GM10266 (cell line): ENCODE measurements around the gene WDR45.
A peak's percentile ranks its signal among the peaks of the same experiment; 100 is the strongest.
"Not testable (repeated sequence)": the region's sequence is repeated elsewhere in the genome, so short reads cannot be mapped to it uniquely, and the experiment has no call there.

Source experiments
- DNase-seq: peaks from one replicate; pipeline ENCODE4 v3.0.0; 2012; ENCODE audit errors: extremely low spot score
- TF ChIP-seq, protein P1 (sequence below): IDR thresholded peaks from 2 replicates; pipeline ENCODE4 v1.5.1; 2012; ENCODE audit warnings: mild to moderate bottlenecking, low read depth; ENCODE audit not compliant: control insufficient read depth, insufficient read depth; ENCODE audit errors: missing control alignments

Gene WDR45

DNA sequence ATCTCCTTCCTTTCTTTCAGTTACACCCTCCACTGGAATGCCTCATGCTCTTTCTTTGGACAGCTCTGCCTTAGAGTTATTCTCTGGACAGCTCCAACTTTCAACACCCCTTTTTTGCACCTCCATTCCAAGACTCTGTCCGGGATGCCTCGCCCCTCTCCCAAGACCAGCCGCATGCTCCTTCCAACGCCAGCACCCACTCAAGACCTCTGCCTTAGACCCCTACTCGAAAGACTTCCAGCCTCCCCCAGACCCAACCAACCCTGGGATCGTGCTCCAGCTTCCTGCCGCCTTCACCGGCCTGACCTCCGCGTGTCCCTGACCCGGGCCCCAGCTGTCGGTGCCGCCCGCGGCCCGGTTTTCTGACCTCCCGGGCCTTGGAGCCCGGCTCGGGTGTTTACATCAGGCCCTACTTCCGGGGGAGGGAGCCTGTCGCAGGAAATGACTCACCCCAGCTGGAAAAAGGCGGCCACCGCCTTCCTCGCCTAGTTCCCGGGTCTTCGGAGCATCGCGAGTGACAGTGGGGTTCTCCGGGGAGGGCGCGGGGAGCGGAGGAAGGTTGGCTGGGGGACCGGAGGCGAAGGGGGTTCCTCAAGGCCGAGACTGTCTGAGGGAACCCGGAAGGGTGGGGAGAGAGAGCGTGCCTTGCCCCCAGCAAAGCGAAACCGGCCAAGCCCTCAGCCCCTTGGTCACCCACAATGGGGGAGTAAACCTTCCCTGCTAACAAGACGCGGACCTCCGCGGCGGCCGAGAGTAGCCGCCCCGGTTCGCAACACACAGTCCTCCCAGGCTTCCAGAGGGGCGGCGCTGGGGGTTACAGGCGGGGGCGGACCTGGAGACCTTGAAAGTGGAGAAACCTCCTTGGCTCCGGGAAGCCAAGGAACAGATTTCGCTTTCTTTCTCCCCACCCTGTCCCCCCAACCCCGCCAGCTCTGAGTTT, at the start of gene WDR45:
Gene WDR45 (minus strand): TSS at position 399 of the 940 bp plus-strand sequence. CDS start 1,792 bp downstream, outside the sequence.
- peak; percentile 74 for DNase-seq

DNA sequence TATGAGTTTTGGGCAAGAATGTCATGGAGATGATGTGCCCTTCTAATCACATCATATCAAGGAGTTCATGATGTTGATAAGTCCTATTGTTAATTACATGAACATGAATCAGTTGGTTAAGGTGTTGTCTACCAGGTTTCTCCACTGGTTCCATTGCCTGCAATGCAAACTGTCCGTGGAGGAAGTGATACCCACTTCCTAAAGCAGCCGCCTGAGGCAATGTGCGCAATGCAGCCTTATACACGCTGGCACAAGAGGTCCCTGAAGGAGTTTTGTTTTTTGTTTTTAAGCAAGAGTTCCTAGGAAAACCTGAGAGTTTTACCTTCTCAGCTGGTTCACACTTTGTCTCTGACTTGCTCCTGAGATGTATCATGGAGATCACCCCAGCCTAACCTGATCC, 49.7 kb upstream of the WDR45 start:
- TF ChIP-seq, protein P1, sequence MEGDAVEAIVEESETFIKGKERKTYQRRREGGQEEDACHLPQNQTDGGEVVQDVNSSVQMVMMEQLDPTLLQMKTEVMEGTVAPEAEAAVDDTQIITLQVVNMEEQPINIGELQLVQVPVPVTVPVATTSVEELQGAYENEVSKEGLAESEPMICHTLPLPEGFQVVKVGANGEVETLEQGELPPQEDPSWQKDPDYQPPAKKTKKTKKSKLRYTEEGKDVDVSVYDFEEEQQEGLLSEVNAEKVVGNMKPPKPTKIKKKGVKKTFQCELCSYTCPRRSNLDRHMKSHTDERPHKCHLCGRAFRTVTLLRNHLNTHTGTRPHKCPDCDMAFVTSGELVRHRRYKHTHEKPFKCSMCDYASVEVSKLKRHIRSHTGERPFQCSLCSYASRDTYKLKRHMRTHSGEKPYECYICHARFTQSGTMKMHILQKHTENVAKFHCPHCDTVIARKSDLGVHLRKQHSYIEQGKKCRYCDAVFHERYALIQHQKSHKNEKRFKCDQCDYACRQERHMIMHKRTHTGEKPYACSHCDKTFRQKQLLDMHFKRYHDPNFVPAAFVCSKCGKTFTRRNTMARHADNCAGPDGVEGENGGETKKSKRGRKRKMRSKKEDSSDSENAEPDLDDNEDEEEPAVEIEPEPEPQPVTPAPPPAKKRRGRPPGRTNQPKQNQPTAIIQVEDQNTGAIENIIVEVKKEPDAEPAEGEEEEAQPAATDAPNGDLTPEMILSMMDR, result no peak
- DNase-seq, result no peak

More for the DNA sequence above, at the start of gene WDR45:
- TF ChIP-seq, protein P1, result no peak

DNA sequence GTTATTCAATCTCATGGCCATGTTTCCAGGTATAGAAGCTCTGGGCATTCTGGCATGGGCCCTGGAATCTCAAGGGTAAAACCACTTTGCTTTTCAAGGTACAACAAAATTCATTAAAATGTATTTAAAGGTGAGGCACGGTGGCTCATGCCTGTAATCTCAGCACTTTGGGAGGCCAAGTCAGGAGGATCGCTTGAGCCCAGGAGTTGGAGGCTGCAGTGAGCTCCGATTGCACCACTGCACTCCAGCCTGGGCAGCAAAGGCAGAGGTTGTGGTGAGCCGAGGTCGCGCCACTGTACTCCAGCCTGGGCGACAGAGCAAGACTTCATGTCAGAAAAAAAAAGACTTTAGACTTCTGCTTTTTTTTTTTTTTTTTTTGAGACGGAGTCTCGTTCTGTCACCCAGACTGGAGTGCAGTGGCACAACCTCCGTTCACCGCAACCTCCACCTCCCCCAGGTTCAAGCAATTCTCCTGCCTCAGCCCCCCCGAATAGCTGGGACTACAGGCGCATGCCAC, 48.1 kb upstream of the WDR45 start:
- not testable (repeated sequence) for DNase-seq

DNA sequence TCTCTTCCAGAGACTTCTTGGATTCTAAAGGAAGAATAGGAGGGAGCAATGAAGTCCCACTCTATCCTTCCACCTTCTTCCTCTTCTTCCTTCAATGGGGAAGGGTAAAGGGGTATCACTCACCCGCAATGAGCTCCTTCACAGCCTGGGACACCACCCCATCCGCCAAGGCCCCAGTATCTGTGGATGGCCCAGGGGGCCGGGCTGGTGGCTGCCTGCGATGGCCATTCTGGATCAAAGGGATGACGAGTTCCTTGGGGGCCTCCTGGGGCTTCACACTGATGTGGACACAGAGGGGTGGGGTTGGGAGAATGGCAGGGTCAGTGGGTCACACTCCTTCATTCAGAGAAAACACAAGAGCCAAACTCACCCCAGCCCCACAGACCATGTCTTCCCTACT, 42.8 kb upstream of the WDR45 start:
- TF ChIP-seq, protein P1, result no peak
- no peak for DNase-seq

GRCh38 chrX:49120091-49120490, 40.4 kb upstream of the WDR45 start:
- TF ChIP-seq, protein P1, result no peak
- DNase-seq, result no peak

DNA sequence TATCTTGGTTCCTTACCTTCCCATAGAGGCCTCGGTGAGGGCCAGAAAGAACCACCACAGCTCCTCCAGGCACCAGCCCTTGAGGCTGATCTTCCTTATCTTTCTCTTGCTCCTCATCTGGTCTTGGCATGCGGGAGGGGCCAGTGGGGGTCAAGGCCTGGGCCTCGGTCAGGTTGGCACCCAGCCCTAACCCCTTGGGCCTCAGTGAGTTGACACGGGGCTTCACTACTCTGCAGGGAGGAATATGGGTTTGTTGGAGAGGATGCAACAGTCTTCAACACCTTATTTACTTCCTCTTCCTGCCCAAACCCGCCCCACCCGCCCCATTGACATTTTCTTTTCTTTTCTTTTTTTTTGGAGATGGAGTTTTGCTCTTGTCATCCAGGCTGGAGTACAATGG, 37.9 kb upstream of the WDR45 start:
- DNase-seq, result no peak
- TF ChIP-seq, protein P1, result no peak

- TF ChIP-seq, protein P1, result no peak
- DNase-seq, result no peak
Observed at GRCh38 chrX:49116716-49117115, 37.0 kb upstream of the WDR45 start.
